HEK293T (cell line): ENCODE data around the gene SCUBE1.

Experiments
- CTCF ChIA-PET: fragments of 350-600 bp; formaldehyde crosslinking; extraction: SDS; loops from one replicate; lab custom pipeline; 2021; ENCODE audit warnings: antibody characterized with exemption, inconsistent platforms; lab: Yijun Ruan, JAX
- POLR2A ChIA-PET: fragments of 350-600 bp; formaldehyde crosslinking; extraction: SDS; loops from one replicate; lab custom pipeline; 2020; ENCODE audit warnings: antibody characterized with exemption, inconsistent platforms; lab: Yijun Ruan, JAX
- DNase-seq: peaks from one replicate; pipeline ENCODE4 v3.0.0; 2012; ENCODE audit warnings: mixed read lengths; ENCODE audit errors: extremely low spot score
- ARNT ChIP-seq: fragments of 450-650 bp; IDR thresholded peaks from 2 replicates; pipeline ENCODE4 v1.6.1; 2017; ENCODE audit warnings: mild to moderate bottlenecking
- BHLHE40 ChIP-seq: fragments of 450-650 bp; IDR thresholded peaks from 2 replicates; pipeline ENCODE4 v1.6.1; 2016; ENCODE audit warnings: mild to moderate bottlenecking, moderate library complexity, borderline replicate concordance
- CTBP1 ChIP-seq: fragments of 450-650 bp; IDR thresholded peaks from 2 replicates; pipeline ENCODE4 v1.6.1; 2016; ENCODE audit warnings: borderline replicate concordance
- ELF4 ChIP-seq: fragments of 450-650 bp; IDR thresholded peaks from 2 replicates; pipeline ENCODE4 v1.6.1; 2017; ENCODE audit warnings: antibody characterized with exemption
- FOXA1 ChIP-seq: fragments of 450-650 bp; IDR thresholded peaks from 2 replicates; pipeline ENCODE4 v1.6.1; 2016; ENCODE audit warnings: mild to moderate bottlenecking
- FOXK2 ChIP-seq: fragments of 450-650 bp; IDR thresholded peaks from 2 replicates; pipeline ENCODE4 v1.6.1; 2016; ENCODE audit warnings: mild to moderate bottlenecking
- FOXM1 ChIP-seq: fragments of 450-650 bp; IDR thresholded peaks from 2 replicates; pipeline ENCODE4 v1.6.1; 2017; ENCODE audit warnings: mild to moderate bottlenecking, borderline replicate concordance
- HDGF ChIP-seq: fragments of 450-650 bp; IDR thresholded peaks from 2 replicates; pipeline ENCODE4 v1.6.1; 2017; ENCODE audit warnings: antibody characterized with exemption, borderline replicate concordance
- L3MBTL2 ChIP-seq: fragments of 450-650 bp; conservative IDR thresholded peaks from 2 replicates; pipeline ENCODE4 v1.6.1; 2016; ENCODE audit warnings: mild to moderate bottlenecking
- LEF1 ChIP-seq: fragments of 450-650 bp; IDR thresholded peaks from 2 replicates; pipeline ENCODE4 v1.6.1; 2017; ENCODE audit warnings: mild to moderate bottlenecking, borderline replicate concordance
- NFRKB ChIP-seq: fragments of 450-650 bp; IDR thresholded peaks from 2 replicates; pipeline ENCODE4 v1.6.1; 2016; ENCODE audit warnings: mild to moderate bottlenecking, moderate library complexity
- SP1 ChIP-seq: fragments of 450-650 bp; IDR thresholded peaks from 2 replicates; pipeline ENCODE4 v1.6.1; 2017
- SUZ12 ChIP-seq: fragments of 450-650 bp; IDR thresholded peaks from 2 replicates; pipeline ENCODE4 v1.6.1; 2016; ENCODE audit warnings: mild to moderate bottlenecking
- TARDBP ChIP-seq: fragments of 450-650 bp; IDR thresholded peaks from 2 replicates; pipeline ENCODE4 v1.6.1; 2016
- ZNF384 ChIP-seq: fragments of 450-650 bp; IDR thresholded peaks from 2 replicates; pipeline ENCODE4 v1.6.1; 2016
- TF ChIP-seq, protein P1 (sequence below): fragments of 450-650 bp; IDR thresholded peaks from 2 replicates; pipeline ENCODE4 v1.6.1; 2016

Gene SCUBE1

DNA sequence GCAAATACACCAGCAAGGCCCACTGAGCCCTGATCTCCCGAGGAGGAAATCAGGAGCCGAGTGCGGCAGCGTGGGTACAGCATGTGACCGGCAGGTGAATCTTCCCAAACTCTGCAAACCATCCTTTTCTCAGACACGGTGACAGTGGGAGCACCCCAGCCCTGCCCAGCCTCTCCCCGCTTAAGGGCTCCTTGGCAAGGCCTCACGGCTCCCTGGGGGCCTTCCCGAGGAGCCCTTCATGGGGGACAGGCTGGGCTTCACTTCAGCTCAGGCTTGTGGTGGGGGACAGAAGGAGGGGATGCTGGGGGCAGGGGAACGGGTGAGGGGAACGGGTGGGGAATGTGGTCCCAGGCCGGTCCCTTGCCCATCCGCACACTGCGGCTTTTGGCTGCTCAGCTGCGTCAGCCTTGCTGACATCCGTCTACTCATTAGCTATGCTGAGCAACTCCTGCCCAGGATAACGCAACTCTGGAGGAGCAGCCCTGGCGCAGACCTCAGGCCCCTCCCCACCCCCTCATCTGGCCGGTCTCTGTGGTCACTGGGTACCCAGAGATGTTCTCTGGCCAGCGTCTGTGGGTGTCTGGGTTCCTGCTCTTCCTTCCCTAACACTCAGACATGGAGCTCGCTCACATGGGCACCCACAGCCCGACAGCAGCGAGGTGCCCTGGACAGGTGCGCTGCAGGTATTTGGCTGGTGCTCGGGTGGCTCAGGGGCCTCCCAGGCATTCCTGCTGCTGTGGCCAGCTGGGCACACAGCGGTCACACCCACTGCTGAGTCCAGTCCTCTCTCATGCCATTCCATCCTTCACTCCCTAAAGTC, 134.3 kb downstream of the SCUBE1 start:
- POLR2A ChIA-PET = interaction anchor here (1.1 kb wide), 1 partner anchor 21 kb away, joined by 6 read pairs; the partner anchor contains the start of gene TTLL12
- TF ChIP-seq NFRKB (no peak), FOXA1 (no peak), HDGF (no peak), SP1 (no peak), CTBP1 (no peak), FOXM1 (no peak), SUZ12 (no peak), BHLHE40 (no peak), ELF4 (no peak), TARDBP (no peak), ARNT (no peak), LEF1 (no peak), FOXK2 (no peak), ZNF384 (no peak), L3MBTL2 (no peak)
- TF ChIP-seq, protein P1, sequence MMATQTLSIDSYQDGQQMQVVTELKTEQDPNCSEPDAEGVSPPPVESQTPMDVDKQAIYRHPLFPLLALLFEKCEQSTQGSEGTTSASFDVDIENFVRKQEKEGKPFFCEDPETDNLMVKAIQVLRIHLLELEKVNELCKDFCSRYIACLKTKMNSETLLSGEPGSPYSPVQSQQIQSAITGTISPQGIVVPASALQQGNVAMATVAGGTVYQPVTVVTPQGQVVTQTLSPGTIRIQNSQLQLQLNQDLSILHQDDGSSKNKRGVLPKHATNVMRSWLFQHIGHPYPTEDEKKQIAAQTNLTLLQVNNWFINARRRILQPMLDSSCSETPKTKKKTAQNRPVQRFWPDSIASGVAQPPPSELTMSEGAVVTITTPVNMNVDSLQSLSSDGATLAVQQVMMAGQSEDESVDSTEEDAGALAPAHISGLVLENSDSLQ = no peak
- no peak for DNase-seq
- CTCF ChIA-PET = no interaction called here

DNA sequence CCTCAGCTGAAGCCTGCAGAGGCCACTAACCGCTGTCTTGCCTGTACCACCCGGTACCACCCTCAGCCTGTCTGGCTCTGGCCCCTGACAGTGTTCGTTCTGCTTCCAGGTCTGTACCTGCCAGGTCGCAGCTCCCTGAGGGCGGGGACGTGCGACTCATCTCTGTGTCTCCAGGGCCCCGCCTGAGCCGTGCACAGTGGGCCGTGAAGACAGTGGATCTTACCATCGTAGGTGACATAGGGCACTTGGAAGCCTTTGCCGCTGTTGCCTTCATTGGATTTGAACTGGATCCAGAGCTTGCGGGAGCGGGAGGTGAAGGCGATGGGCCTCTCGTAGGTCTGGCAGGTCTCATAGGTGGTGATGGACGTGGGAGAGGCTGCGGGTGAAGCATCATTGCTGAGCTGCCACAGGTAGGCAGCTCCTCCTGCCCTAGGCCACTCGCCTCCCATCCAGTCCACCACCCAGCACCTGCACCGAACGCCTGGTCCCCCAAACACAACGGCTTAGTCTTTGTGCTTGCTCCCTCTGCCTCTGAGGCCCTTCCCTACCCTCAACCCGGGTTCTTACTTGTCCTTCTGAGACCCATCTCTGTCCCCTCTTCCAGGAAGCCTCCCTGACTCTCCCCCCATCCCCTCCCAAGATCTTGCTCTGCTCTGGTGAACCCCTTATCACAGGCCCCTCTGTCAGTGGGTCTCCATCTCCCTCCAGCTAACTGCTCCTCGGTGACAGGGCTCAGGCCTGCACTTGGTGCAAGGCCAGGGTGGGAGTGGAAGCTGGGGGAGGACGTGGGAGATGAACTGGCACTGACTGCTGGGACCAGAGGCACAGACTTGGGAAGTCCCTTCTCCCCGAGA, 135.1 kb downstream of the SCUBE1 start:
- CTCF ChIA-PET = interaction anchor here (0.6 kb wide), 1 partner anchor 829 kb away, joined by 3 read pairs; no protein-coding TSS in a partner anchor
- POLR2A ChIA-PET = interaction anchor here (1.4 kb wide), 1 partner anchor 21 kb away, joined by 6 read pairs; the partner anchor contains the start of gene TTLL12

DNA sequence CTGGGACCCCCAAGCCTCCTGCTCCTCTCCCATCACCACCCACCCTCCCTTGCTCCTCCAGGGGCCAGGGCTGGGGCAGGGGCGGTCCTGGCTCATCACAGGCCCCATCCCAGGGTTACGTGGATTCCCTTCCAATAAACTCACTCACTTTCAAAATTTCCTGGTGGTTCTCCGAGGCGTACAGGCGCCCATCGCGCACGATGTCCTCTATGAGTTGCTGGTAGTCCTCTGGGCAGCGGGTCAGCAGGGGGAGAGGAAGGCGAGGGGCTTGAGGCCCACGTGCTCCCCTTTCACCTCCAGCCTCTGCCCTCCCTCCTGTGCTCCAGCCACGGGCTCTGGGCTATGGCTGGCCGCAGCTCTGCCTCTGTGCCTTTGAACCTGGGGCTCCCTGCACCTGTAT, 135.8 kb downstream of the SCUBE1 start:
- CTCF ChIA-PET = interaction anchor here (0.6 kb wide), 1 partner anchor 829 kb away, joined by 3 read pairs; no protein-coding TSS in a partner anchor

More for the DNA sequence above, 135.1 kb downstream of the SCUBE1 start:
- DNase-seq = no peak
- TF ChIP-seq CTBP1 (no peak), ZNF384 (no peak), TARDBP (no peak), ELF4 (no peak), SP1 (no peak), FOXK2 (no peak), L3MBTL2 (no peak), NFRKB (no peak), ARNT (no peak), HDGF (no peak), FOXA1 (no peak), BHLHE40 (no peak), LEF1 (no peak), FOXM1 (no peak), SUZ12 (no peak)
- TF ChIP-seq, protein P1 = no peak

DNA sequence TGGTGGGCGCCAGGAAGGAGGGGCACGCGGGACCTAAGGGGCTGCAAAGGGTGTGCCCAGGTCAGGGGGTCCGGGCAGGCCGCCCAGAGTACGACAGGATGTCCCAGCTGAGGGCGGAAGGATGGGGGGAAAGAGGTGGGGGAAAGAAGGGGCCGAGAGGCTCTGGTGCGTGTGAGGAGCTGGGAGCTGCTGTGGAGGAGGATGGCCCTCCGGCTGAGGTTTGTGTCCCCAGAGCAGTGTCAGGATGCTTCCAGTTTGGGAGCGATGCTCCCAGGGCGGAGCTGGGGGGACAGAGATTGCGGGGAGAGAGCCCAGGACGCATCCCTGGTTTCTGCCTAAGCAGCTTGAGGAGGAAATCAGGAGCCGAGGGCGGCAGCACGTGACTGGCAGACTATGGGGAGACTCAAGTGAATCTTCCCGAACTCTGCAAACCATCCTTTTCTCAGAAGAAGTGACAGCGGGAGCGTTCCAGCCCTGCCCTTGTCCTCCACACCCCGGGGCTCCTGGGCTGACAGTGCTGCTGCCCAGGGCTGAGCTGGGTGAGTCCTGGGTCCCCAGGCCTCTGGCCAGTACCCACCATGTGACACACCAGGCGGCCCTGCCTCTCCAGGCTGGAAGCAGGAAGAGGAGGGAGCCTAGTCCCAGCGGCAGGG, 136.5 kb downstream of the SCUBE1 start:
- no peak for DNase-seq
- CTCF ChIA-PET = interaction anchor here (0.8 to 0.9 kb wide), 2 partner anchors 16 to 374 kb away, joined by 3 read pairs; no protein-coding TSS in a partner anchor
- no peak for TF ChIP-seq NFRKB
- TF ChIP-seq L3MBTL2 = no peak
- no peak for TF ChIP-seq ARNT
- TF ChIP-seq ZNF384 = no peak
- no peak for TF ChIP-seq SUZ12
- no peak for TF ChIP-seq TARDBP
- TF ChIP-seq FOXA1 = no peak
- TF ChIP-seq SP1 = no peak
- TF ChIP-seq LEF1 = no peak
- TF ChIP-seq ELF4 = no peak
- TF ChIP-seq BHLHE40 = no peak
- TF ChIP-seq CTBP1 = no peak
- POLR2A ChIA-PET = interaction anchor here (1.4 kb wide), 1 partner anchor 19 kb away, joined by 6 read pairs; the partner anchor contains the start of gene TTLL12

More for the DNA sequence above, 135.8 kb downstream of the SCUBE1 start:
- no peak for TF ChIP-seq L3MBTL2
- no peak for TF ChIP-seq CTBP1
- no peak for TF ChIP-seq ARNT
- no peak for TF ChIP-seq TARDBP
- no peak for TF ChIP-seq FOXA1
- no peak for TF ChIP-seq ELF4
- TF ChIP-seq FOXK2 = no peak
- no peak for TF ChIP-seq BHLHE40
- TF ChIP-seq SUZ12 = no peak
- TF ChIP-seq NFRKB = no peak
- no peak for TF ChIP-seq HDGF
- TF ChIP-seq LEF1 = no peak
- no peak for TF ChIP-seq SP1
- TF ChIP-seq, protein P1 = no peak
- TF ChIP-seq FOXM1 = no peak
- TF ChIP-seq ZNF384 = no peak
- POLR2A ChIA-PET = interaction anchor here (1.4 kb wide), 1 partner anchor 20 kb away, joined by 6 read pairs; the partner anchor contains the start of gene TTLL12
- DNase-seq = no peak
